Right atrium auricular region (tissue), 2 donors: ENCODE results near the gene MAP2K6. TPM values are rescaled to one million over a fixed set of nuclear protein-coding genes. Genes with fewer than 3 reads are reported as not detected.
A peak's percentile ranks its signal among the peaks of the same experiment; 100 is the strongest.

Source experiments
- DNase-seq: peaks from one replicate; pipeline ENCODE4 v3.0.0-alpha.2; 2019; ENCODE audit warnings: low spot score
- H3K27ac ChIP-seq, 2 donors: fragments of 200-600 bp; sonication (generic); 1 replicate in 1 of 2; 2 replicates in 1 of 2; pipeline ENCODE4 v1.5.1; 2016 to 2019
- H3K27me3 ChIP-seq, 2 donors: fragments of 200-600 bp; sonication (generic); one replicate each; pipeline versions ENCODE4 v1.5.1 to v1.6.0; 2017 to 2019
- H3K36me3 ChIP-seq: fragments of 200-600 bp; sonication (generic); one replicate; pipeline ENCODE4 v1.5.1; 2016
- H3K4me1 ChIP-seq, 2 donors: fragments of 200-600 bp; sonication (generic); one replicate each; pipeline versions ENCODE4 v1.5.1 to v1.6.0; 2017 to 2019
- H3K4me3 ChIP-seq, 2 donors: fragments of 200-600 bp; sonication (generic); 1 replicate in 1 of 2; 2 replicates in 1 of 2; pipeline ENCODE4 v1.5.1; 2017 to 2019; ENCODE audit warnings: mild to moderate bottlenecking in 1 of 2, moderate library complexity in 1 of 2
- H3K9me3 ChIP-seq, 2 donors: fragments of 200-600 bp; sonication (generic); one replicate each; pipeline ENCODE4 v1.5.1; 2019
- CTCF ChIP-seq, 2 donors: fragments of 200-600 bp; sonication (generic); IDR thresholded peaks; one replicate each; pipeline ENCODE4 v1.5.1; 2019; ENCODE audit warnings: antibody characterized with exemption in 2 of 2
- total RNA-seq, 2 donors: library from RNA; depleted of rRNA; stranded (reverse); fragments of >200 nt; gene quantifications; one replicate each; pipeline ENCODE4 v1.1.0, GENCODE V29; 2016

The MAP2K6 gene
- total RNA-seq, 2 donors from 2014 or later = 0.90 to 5.3 TPM

- DNase-seq = no peak
- Histone ChIP-seq H3K4me1 (peaks cover 0 to 20% of the 10 kb centered on the region in 2 donors), H3K9me3 (no peaks in the 10 kb centered on the region), H3K4me3 (no peak overlapping the region), H3K27me3 (no peaks in the 10 kb centered on the region), H3K27ac (peak overlapping the region in 1 of 2 donors; percentile 27), H3K36me3 (no peaks in the 10 kb centered on the region)
- TF ChIP-seq CTCF (IDR thresholded peaks at IDR 0.05) = no peak
Observed at GRCh38 chr17:69575346-69575761, 160.9 kb downstream of the MAP2K6 start.

GRCh38 chr17:69577098-69577497 lies 162.6 kb downstream of the MAP2K6 start:
- no peak overlapping the region for H3K4me3 ChIP-seq
- H3K27me3 ChIP-seq = no peaks in the 10 kb centered on the region
- no peaks in the 10 kb centered on the region for H3K36me3 ChIP-seq
- DNase-seq = no peak
- no peak overlapping the region for H3K27ac ChIP-seq
- TF ChIP-seq CTCF (IDR thresholded peaks at IDR 0.05) = no peak
- H3K9me3 ChIP-seq = no peaks in the 10 kb centered on the region
- H3K4me1 ChIP-seq = peaks cover 0 to 20% of the 10 kb centered on the region in 2 donors

GRCh38 chr17:69578385-69578936 lies 164.0 kb downstream of the MAP2K6 start:
- no peaks in the 10 kb centered on the region for H3K27me3 ChIP-seq
- no peak overlapping the region for H3K4me3 ChIP-seq
- H3K36me3 ChIP-seq = no peaks in the 10 kb centered on the region
- H3K27ac ChIP-seq = no peak overlapping the region
- peaks cover 0 to 20% of the 10 kb centered on the region in 2 donors for H3K4me1 ChIP-seq
- no peaks in the 10 kb centered on the region for H3K9me3 ChIP-seq
- DNase-seq = no peak
- TF ChIP-seq CTCF (IDR thresholded peaks at IDR 0.05) = no peak

GRCh38 chr17:69579961-69580677 lies 165.6 kb downstream of the MAP2K6 start:
- Histone ChIP-seq H3K9me3 (no peaks in the 10 kb centered on the region), H3K27ac (no peak overlapping the region), H3K36me3 (no peaks in the 10 kb centered on the region), H3K4me1 (peaks cover 0 to 8% of the 10 kb centered on the region in 2 donors), H3K4me3 (no peak overlapping the region), H3K27me3 (no peaks in the 10 kb centered on the region)
- no peak for TF ChIP-seq CTCF (IDR thresholded peaks at IDR 0.05)
- no peak for DNase-seq

GRCh38 chr17:69581061-69581961 lies 166.8 kb downstream of the MAP2K6 start:
- Histone ChIP-seq H3K9me3 (no peaks in the 10 kb centered on the region), H3K4me3 (peak overlapping the region in 1 of 2 donors; percentile 33)
- DNase-seq = no peak

More at GRCh38 chr17:69581061-69581961, 166.8 kb downstream of the MAP2K6 start:
- no peaks in the 10 kb centered on the region for H3K27me3 ChIP-seq
- H3K4me1 ChIP-seq = no peaks in the 10 kb centered on the region
- H3K27ac ChIP-seq = peak overlapping the region in 1 of 2 donors; percentile 2
- H3K36me3 ChIP-seq = no peaks in the 10 kb centered on the region
- no peak for TF ChIP-seq CTCF (IDR thresholded peaks at IDR 0.05)
